Measurements from ENCODE around the gene DLX2. TPM values are rescaled to one million over a fixed set of nuclear protein-coding genes. Genes with fewer than 3 reads are reported as not detected.
A peak's percentile ranks its signal among the peaks of the same experiment; 100 is the strongest.

The DLX2 gene
- total RNA-seq, 1 donor, result 0.36 TPM

DNA sequence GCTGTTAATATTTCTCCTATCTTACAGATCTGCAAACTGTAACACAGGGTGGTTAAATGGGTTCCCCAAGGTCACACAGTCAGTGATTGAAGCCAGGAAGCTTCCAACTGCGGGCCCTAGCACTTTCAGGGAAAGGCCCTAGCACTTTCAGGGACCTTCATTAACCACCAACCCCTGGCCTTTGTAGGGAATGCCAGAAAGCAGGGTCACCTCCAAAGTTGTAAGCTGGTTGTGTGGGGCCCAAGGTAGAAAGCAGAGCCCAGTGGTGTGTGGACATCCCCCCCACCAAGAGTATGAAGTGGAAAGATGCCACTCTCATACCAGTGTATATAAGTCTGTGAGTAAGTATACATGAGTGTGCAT, 4.4 kb downstream of the DLX2 start:
- no peak overlapping the region for H3K4me3 ChIP-seq (ENCODE audit: insufficient read depth, low read length)
- peak; percentile 82 for DNase-seq (ENCODE audit: insufficient read length, low spot score, missing footprints)
- H3K27ac ChIP-seq (ENCODE audit: low read depth, low read length), result peak overlapping the region; percentile 90
- peak overlapping the region; percentile 93 for H3K4me2 ChIP-seq (ENCODE audit: insufficient read depth, low read length)
- no peak overlapping the region for H2AFZ ChIP-seq (ENCODE audit: low read length)
- H3K9me3 ChIP-seq (ENCODE audit: low read depth, low read length), result no peaks in the 10 kb centered on the region
- peaks cover 50% of the 10 kb centered on the region for H3K4me1 ChIP-seq (ENCODE audit: insufficient read depth, low read length)
- peaks cover 6% of the 10 kb centered on the region for H3K36me3 ChIP-seq (ENCODE audit: insufficient read depth, low read length)
- TF ChIP-seq, protein P1, sequence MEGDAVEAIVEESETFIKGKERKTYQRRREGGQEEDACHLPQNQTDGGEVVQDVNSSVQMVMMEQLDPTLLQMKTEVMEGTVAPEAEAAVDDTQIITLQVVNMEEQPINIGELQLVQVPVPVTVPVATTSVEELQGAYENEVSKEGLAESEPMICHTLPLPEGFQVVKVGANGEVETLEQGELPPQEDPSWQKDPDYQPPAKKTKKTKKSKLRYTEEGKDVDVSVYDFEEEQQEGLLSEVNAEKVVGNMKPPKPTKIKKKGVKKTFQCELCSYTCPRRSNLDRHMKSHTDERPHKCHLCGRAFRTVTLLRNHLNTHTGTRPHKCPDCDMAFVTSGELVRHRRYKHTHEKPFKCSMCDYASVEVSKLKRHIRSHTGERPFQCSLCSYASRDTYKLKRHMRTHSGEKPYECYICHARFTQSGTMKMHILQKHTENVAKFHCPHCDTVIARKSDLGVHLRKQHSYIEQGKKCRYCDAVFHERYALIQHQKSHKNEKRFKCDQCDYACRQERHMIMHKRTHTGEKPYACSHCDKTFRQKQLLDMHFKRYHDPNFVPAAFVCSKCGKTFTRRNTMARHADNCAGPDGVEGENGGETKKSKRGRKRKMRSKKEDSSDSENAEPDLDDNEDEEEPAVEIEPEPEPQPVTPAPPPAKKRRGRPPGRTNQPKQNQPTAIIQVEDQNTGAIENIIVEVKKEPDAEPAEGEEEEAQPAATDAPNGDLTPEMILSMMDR (IDR thresholded peaks at IDR 0.05; ENCODE audit: extremely low read depth, low read depth, low read length), result no peak
- peaks cover 24% of the 10 kb centered on the region for H3K79me2 ChIP-seq (ENCODE audit: insufficient read depth, low read length)
- H4K20me1 ChIP-seq (ENCODE audit: insufficient read depth, low read length), result no peaks in the 10 kb centered on the region
- H3K27me3 ChIP-seq (ENCODE audit: insufficient read depth, low read length), result peaks cover 10% of the 10 kb centered on the region

DNA sequence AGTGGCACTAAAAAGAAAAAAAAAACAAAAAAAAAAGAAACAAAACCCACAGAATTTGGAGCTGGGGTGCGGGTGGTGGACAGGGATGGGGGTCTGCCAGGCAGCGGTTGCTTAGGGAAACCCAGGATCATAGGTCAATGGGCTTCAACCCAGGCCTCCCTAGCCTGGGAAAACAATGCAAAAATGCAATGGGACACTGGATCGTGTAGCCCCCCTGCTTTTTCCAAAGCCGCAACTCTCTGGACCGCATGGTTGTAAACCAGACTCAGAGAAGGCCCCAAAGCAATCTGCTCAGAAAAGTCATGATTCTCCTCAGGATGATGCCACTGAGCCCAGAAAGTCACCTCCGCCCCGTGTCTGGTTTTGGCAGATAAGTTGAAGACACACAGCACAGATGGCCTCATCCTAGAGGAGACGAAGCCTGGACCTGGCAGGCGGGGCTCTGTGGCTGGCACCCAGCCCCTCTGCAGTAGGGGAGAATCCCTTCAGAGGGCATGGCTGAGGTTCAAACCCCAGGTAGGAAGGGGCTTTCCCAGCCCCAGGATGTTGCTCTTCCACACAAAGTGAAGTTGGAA, 5.1 kb downstream of the DLX2 start:
- H3K36me3 ChIP-seq (ENCODE audit: insufficient read depth, low read length), result peaks cover 6% of the 10 kb centered on the region
- peaks cover 47% of the 10 kb centered on the region for H3K4me1 ChIP-seq (ENCODE audit: insufficient read depth, low read length)
- H3K27me3 ChIP-seq (ENCODE audit: insufficient read depth, low read length), result peaks cover 16% of the 10 kb centered on the region
- H3K27ac ChIP-seq (ENCODE audit: low read depth, low read length), result peak overlapping the region; percentile 90
- peak overlapping the region; percentile 87 for H3K4me3 ChIP-seq (ENCODE audit: insufficient read depth, low read length)
- H2AFZ ChIP-seq (ENCODE audit: low read length), result no peak overlapping the region
- TF ChIP-seq, protein P1 (IDR thresholded peaks at IDR 0.05; ENCODE audit: extremely low read depth, low read depth, low read length), result no peak
- H3K4me2 ChIP-seq (ENCODE audit: insufficient read depth, low read length), result peak overlapping the region; percentile 93
- peak; percentile 85 for DNase-seq (ENCODE audit: insufficient read length, low spot score, missing footprints)
- H3K79me2 ChIP-seq (ENCODE audit: insufficient read depth, low read length), result peaks cover 24% of the 10 kb centered on the region
- no peaks in the 10 kb centered on the region for H3K9me3 ChIP-seq (ENCODE audit: low read depth, low read length)
- no peaks in the 10 kb centered on the region for H4K20me1 ChIP-seq (ENCODE audit: insufficient read depth, low read length)

DNA sequence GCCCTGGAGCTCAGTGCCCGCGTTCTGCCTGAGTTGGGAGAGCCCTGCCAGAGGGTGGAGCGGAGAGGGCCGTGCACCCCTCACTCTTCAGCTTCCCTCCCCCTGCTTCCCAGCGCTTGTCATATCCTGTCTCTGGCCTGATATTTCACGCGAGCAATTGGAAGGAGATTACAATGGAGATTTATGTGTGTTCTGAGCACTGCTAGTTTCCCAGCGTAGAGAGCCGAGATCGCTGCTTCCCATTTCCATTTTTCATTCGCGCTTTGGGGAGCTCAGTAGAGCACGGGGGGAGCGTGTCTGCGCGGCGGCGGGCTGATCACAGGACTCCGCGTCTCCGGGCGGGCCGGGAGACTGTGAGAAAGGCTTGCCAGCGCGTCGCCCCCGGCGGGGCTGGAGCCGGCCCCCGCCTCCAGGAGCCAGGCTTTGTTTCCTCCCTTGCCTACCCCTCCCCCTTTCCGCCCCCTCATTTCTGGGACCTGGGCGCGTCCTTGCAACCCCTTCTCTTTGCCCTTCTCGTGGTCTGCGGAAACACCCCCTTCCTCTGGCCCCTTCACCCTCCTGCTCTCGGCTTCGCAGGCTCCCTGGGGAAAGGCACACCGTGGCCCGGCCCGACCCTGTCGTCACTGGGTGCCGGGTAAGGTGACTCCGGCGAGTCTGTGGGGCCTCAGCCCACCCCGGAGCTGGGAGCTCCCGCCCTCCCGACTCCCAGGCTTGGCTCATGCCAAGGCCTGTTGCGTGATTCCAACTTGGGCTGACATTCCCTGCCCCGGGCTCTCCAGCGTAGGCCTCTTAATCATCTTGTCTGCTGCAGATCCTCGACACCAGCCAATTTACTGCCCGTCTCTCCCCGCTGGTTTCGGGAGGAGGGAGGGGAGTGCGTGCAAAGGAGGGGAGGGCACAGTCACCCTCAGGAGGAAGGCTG, 5.8 kb downstream of the DLX2 start:
- H3K36me3 ChIP-seq (ENCODE audit: insufficient read depth, low read length), result peaks cover 6% of the 10 kb centered on the region
- peak overlapping the region; percentile 93 for H3K4me2 ChIP-seq (ENCODE audit: insufficient read depth, low read length)
- peaks cover 23% of the 10 kb centered on the region for H3K27me3 ChIP-seq (ENCODE audit: insufficient read depth, low read length)
- peaks cover 46% of the 10 kb centered on the region for H3K4me1 ChIP-seq (ENCODE audit: insufficient read depth, low read length)
- H3K79me2 ChIP-seq (ENCODE audit: insufficient read depth, low read length), result peaks cover 22% of the 10 kb centered on the region
- peak overlapping the region; percentile 90 for H3K27ac ChIP-seq (ENCODE audit: low read depth, low read length)
- peak overlapping the region; percentile 87 for H3K4me3 ChIP-seq (ENCODE audit: insufficient read depth, low read length)
- H3K9me3 ChIP-seq (ENCODE audit: low read depth, low read length), result no peaks in the 10 kb centered on the region
- DNase-seq (ENCODE audit: insufficient read length, low spot score, missing footprints), result peak; percentile 97
- H4K20me1 ChIP-seq (ENCODE audit: insufficient read depth, low read length), result no peaks in the 10 kb centered on the region
- TF ChIP-seq, protein P1 (IDR thresholded peaks at IDR 0.05; ENCODE audit: extremely low read depth, low read depth, low read length), result no peak
- H2AFZ ChIP-seq (ENCODE audit: low read length), result peak overlapping the region; percentile 81

Data from osteoblast (primary cell).